ENCODE data around the gene ACVR2A.

DNA sequence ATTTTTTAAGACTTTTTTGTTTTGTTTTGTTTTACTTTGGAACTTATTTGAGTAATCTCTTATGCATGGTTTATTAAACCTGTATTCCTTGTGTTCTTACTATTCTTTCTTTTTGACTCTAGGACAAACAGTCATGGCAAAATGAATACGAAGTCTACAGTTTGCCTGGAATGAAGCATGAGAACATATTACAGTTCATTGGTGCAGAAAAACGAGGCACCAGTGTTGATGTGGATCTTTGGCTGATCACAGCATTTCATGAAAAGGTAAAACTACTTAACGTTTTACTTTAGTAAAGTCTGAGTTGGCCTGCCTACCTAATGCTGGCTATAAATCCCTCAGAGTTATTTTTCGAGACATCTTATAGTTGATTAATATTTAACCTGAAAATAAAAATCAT, 72.3 kb downstream of the ACVR2A start:
- no peak for TF ChIP-seq CTCF (IDR thresholded peaks at IDR 0.05; ENCODE audit: low read depth, low read length)
- TF ChIP-seq EZH2phosphoT487 (IDR thresholded peaks at IDR 0.05; ENCODE audit: low read depth): no peak

Measured in OCI-LY3 (cell line).